Coronary artery (tissue), 2 donors: Measurements from ENCODE around the gene MAP4K3.

Source experiments
- DNase-seq: peaks from one replicate; pipeline ENCODE4 v3.0.0-alpha.2; 2017; ENCODE audit warnings: low spot score
- H3K27ac ChIP-seq, 2 donors: fragments of 200-600 bp; sonication (generic); one replicate each; pipeline ENCODE4 v1.5.1; 2016 to 2019
- H3K4me3 ChIP-seq: fragments of 200-600 bp; sonication (generic); 2 replicates; pipeline ENCODE4 v1.5.1; 2016; ENCODE audit warnings: mild to moderate bottlenecking, moderate library complexity
- CTCF ChIP-seq: fragments of 200-600 bp; sonication (generic); IDR thresholded peaks from one replicate; pipeline ENCODE4 v1.5.1; 2019; ENCODE audit warnings: antibody characterized with exemption

The MAP4K3 gene

GRCh38 chr2:39434233-39434897 lies 2.7 kb downstream of the MAP4K3 start:
- TF ChIP-seq CTCF, result no peak
- H3K27ac ChIP-seq, result peak overlapping the region in 1 of 2 donors; percentile 33
- no peak for DNase-seq
- H3K4me3 ChIP-seq, result peak overlapping the region; percentile 94

- no peak for DNase-seq
- no peak overlapping the region for H3K27ac ChIP-seq
- no peak for TF ChIP-seq CTCF
- no peak overlapping the region for H3K4me3 ChIP-seq
Observed at GRCh38 chr2:39433586-39434195, 3.4 kb downstream of the MAP4K3 start.

GRCh38 chr2:39432701-39433100 lies 4.4 kb downstream of the MAP4K3 start:
- no peak for DNase-seq
- no peak for TF ChIP-seq CTCF
- no peak overlapping the region for H3K27ac ChIP-seq
- H3K4me3 ChIP-seq, result no peak overlapping the region

GRCh38 chr2:39431592-39432316 lies 5.3 kb downstream of the MAP4K3 start:
- DNase-seq, result no peak
- Histone ChIP-seq H3K27ac (no peak overlapping the region), H3K4me3 (no peak overlapping the region)
- no peak for TF ChIP-seq CTCF

- no peak for DNase-seq
- TF ChIP-seq CTCF, result no peak
- Histone ChIP-seq H3K27ac (no peak overlapping the region), H3K4me3 (no peak overlapping the region)
Observed at GRCh38 chr2:39429746-39430145, 7.3 kb downstream of the MAP4K3 start.

GRCh38 chr2:39424951-39425350 lies 12.1 kb downstream of the MAP4K3 start:
- H3K27ac ChIP-seq, result no peak overlapping the region
- no peak overlapping the region for H3K4me3 ChIP-seq
- no peak for TF ChIP-seq CTCF
- DNase-seq, result no peak
